Hematopoietic multipotent progenitor cell treated with erythropoietin and hydrocortisone succinate and interleukin-3 and kit ligand, for 15 days (in vitro differentiated cells): ENCODE data around the gene SYNGR3.
A peak's percentile ranks its signal among the peaks of the same experiment; 100 is the strongest.
"Not testable (repeated sequence)": the region's sequence is repeated elsewhere in the genome, so short reads cannot be mapped to it uniquely, and the experiment has no call there.

Source experiments
- DNase-seq: peaks from one replicate; pipeline ENCODE4 v3.0.0-alpha.2; 2015; ENCODE audit warnings: low spot score

SYNGR3 gene

GRCh38 chr16:1959269-1960039 lies 30.3 kb upstream of the SYNGR3 start, which contains the start of gene NDUFB10:
Gene NDUFB10, plus strand, starts transcription at chr16:1959538. Its CDS starts 87 bp downstream, at chr16:1959625.
- peak; percentile 91 for DNase-seq

- no peak for DNase-seq
Measured at GRCh38 chr16:1960665-1961630, 28.8 kb upstream of the SYNGR3 start.

- no peak for DNase-seq
Measured at GRCh38 chr16:1961651-1962067, 28.1 kb upstream of the SYNGR3 start.

GRCh38 chr16:1962161-1963153 lies 27.3 kb upstream of the SYNGR3 start:
- not testable (repeated sequence) for DNase-seq

GRCh38 chr16:1963806-1964505 lies 25.8 kb upstream of the SYNGR3 start:
- peak; percentile 41 for DNase-seq

- peak; percentile 97 for DNase-seq
Measured at GRCh38 chr16:1964506-1965395, 25.0 kb upstream of the SYNGR3 start, which contains the start of gene RPS2. Gene RPS2, minus strand, starts transcription at chr16:1964826. Its CDS starts 201 bp downstream, at chr16:1964625.

- DNase-seq: peak; percentile 16
Measured at GRCh38 chr16:1965396-1966001, 24.3 kb upstream of the SYNGR3 start.

- no peak for DNase-seq
Measured at GRCh38 chr16:1966460-1966859, 23.3 kb upstream of the SYNGR3 start, which contains the start of gene RNF151. Gene RNF151, plus strand, starts transcription at chr16:1966856. Its CDS starts 26 bp downstream, at chr16:1966882.

GRCh38 chr16:1968146-1968953 lies 21.4 kb upstream of the SYNGR3 start:
- no peak for DNase-seq

GRCh38 chr16:1971796-1972489 lies 17.8 kb upstream of the SYNGR3 start, which contains the start of gene TBL3:
Gene TBL3, plus strand, starts transcription at chr16:1972053. Its CDS starts 112 bp downstream, at chr16:1972165.
- DNase-seq: peak; percentile 92

GRCh38 chr16:1972490-1972877 lies 17.3 kb upstream of the SYNGR3 start:
- DNase-seq: peak; percentile 47

- DNase-seq: no peak
Measured at GRCh38 chr16:1973461-1974156, 16.2 kb upstream of the SYNGR3 start.

- DNase-seq: no peak
Measured at GRCh38 chr16:1974157-1975070, 15.4 kb upstream of the SYNGR3 start.

- no peak for DNase-seq
Measured at GRCh38 chr16:1975432-1976215, 14.1 kb upstream of the SYNGR3 start.

GRCh38 chr16:1976216-1976520 lies 13.6 kb upstream of the SYNGR3 start:
- DNase-seq: no peak
